Thyroid gland (tissue), 4 donors: ENCODE results near the gene FAM229B.

Experiments
- CTCF ChIP-seq, 6 experiments: fragments of 200-600 bp in 3 of 6; fragments of 450-650 bp in 3 of 6; sonication (generic) in 3 of 6; IDR thresholded peaks; one replicate each; pipeline ENCODE4 v1.5.1; 2016 to 2019; ENCODE audit warnings: antibody characterized with exemption in 6 of 6, mild to moderate bottlenecking in 2 of 6, inconsistent platforms in 1 of 6, moderate library complexity in 1 of 6
- POLR2A ChIP-seq, 2 donors: fragments of 450-650 bp; IDR thresholded peaks; one replicate each; pipeline ENCODE4 v1.6.1; 2017; ENCODE audit warnings: antibody characterized with exemption in 2 of 2, mild to moderate bottlenecking in 2 of 2, moderate library complexity in 1 of 2

DNA sequence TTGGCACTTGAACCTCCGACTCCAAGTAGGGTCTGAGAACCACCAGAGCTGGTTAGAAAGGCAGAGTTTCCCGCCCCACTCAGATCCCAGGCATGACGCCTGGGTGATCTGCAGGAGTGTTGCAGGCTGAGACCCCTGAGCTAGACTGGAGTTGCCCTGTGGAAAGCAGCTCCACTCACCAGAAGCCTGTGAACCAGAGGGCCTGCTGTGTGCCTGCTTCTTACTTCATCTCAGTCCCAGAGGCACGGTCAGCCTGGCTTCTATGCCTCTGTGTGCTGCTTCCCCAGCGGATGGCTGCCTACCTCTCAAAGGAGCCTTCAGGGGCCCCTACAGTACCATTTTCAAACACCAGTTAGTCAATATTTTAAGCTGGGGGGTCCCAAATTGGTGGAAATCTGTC lies 49.1 kb upstream of the FAM229B start:
- TF ChIP-seq POLR2A (IDR thresholded peaks at IDR 0.05) (no peak), CTCF (IDR thresholded peaks at IDR 0.05) (no peak)
